ENCODE measurements around the gene CARMIL1. TPM values are rescaled to one million over a fixed set of nuclear protein-coding genes. Genes with fewer than 3 reads are reported as not detected.

CARMIL1 gene
- total and polyA plus RNA-seq, 10 of the 15 experiments (the other 5 are each of a cell fraction or from before 2014, with no cell fraction given), result 6.4 to 18.1 (median 10.3) TPM

GRCh38 chr6:25436760-25437159 is 157.6 kb downstream of the CARMIL1 start:
- SMC1A ChIA-PET (ENCODE audit: uncharacterized antibody, unreplicated experiment), result interaction anchor here (0.5 to 2.0 kb wide), 7 partner anchors 8 to 1134 kb away, joined by 3 to 12 read pairs (median 3); partner anchors contain the start of gene CARMIL1
- H2AFZ ChIP-seq (ENCODE audit: control insufficient read depth, low read depth, low read length), result no peak overlapping the region

DNA sequence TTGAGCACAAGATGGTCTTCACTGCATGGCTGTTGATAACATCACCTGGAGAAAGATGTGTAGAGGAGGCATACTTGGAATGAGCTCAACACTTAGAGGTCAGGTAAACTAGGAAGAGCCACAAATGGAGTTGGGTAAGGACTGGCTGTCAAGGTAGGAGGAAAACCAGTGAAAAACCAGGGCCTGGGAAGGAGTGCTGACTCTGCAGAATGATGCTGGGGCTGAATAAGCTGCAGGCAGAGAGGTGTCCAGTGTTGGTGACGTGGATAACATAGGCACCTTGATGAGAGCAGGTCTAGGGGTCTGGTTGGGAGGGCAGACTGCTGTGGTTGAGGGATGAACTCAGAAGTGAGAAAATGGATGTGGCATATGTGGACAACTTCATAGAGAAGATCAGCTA is 160.2 kb downstream of the CARMIL1 start:
- Histone ChIP-seq H3K4me2 (ENCODE audit: control insufficient read depth, insufficient read depth) (no peak overlapping the region), H2AFZ (ENCODE audit: control insufficient read depth, low read depth, low read length) (no peak overlapping the region), H3K4me1 (ENCODE audit: control insufficient read depth, insufficient read depth, low read length) (no peaks in the 10 kb centered on the region), H3K36me3 (ENCODE audit: control insufficient read depth in 2 of 2, insufficient read depth in 2 of 2, low read length in 1 of 2) (peaks cover 0 to 1% of the 10 kb centered on the region in 2 experiments; a peak in 1 of 4 replicates), H3K9me3 (replicated peaks; ENCODE audit: control insufficient read depth, insufficient read depth, low read length) (no peaks in the 10 kb centered on the region), H3K27me3 (replicated peaks in 1 of 2; ENCODE audit: control insufficient read depth in 2 of 2, insufficient read depth in 2 of 2, low read length in 1 of 2) (no peaks in the 10 kb centered on the region), H3K4me3 (no peak overlapping the region), H3K27ac (ENCODE audit: control insufficient read depth, insufficient read depth) (no peak overlapping the region), H3K9ac (ENCODE audit: control insufficient read depth, insufficient read depth, low read length) (no peak overlapping the region), H4K20me1 (ENCODE audit: control insufficient read depth, insufficient read depth) (no peaks in the 10 kb centered on the region), H3K79me2 (ENCODE audit: control insufficient read depth, insufficient read depth, low read length) (no peaks in the 10 kb centered on the region)
- no TSS peak for BruUV-seq (replicated peaks)
- FAIRE-seq, result no peak
- intact Hi-C loops (cut with micrococcal nuclease; ENCODE audit: unreplicated experiment) (no loop called here), in situ Hi-C loops (cut with MboI) (no loop called here)
- no peak for ATAC-seq
- WGBS (ENCODE audit: insufficient coverage, insufficient replicate concordance, low lambda C conversion rate, missing lambda C conversion rate), result 0% methylated on average over 1 of the region's 1 CpG
- ChIA-PET RAD21 (ENCODE audit: unreplicated experiment) (no interaction called here), SMC1A (ENCODE audit: uncharacterized antibody, unreplicated experiment) (interaction anchor here (0.6 to 1.6 kb wide), 5 partner anchors 8 to 69 kb away, joined by 3 to 4 read pairs (median 4); no protein-coding TSS in a partner anchor), CTCF (interaction anchor here (0.9 to 1.3 kb wide), 2 partner anchors 10 to 161 kb away, joined by 3 to 6 read pairs; partner anchors contain the start of gene CARMIL1), POLR2A (interaction anchor here (0.6 to 1.2 kb wide), 2 partner anchors 8 to 11 kb away, joined by 3 read pairs; no protein-coding TSS in a partner anchor)
- DNase-seq (ENCODE audit: low read depth, low spot score), result no peak
- TF ChIP-seq NR2C2 (IDR thresholded peaks at IDR 0.05; ENCODE audit: borderline replicate concordance, control insufficient read depth, insufficient read length, low read depth) (no peak), STAT1 (conservative IDR thresholded peaks at IDR 0.05) (no peak), EP300 (IDR thresholded peaks at IDR 0.05; ENCODE audit: borderline replicate concordance in 1 of 2, control insufficient read depth in 1 of 2, low read depth in 2 of 2, low read length in 2 of 2) (no peak), MYC (IDR thresholded peaks at IDR 0.05; ENCODE audit: insufficient read depth, insufficient read length, insufficient replicate concordance, low read length, severe bottlenecking) (no peak), SP1 (IDR thresholded peaks at IDR 0.05; ENCODE audit: low read depth, low read length) (no peak), POLR2A (IDR thresholded peaks at IDR 0.05; ENCODE audit: low read depth, low read length) (no peak), CBFB (IDR thresholded peaks at IDR 0.05; ENCODE audit: low read depth) (no peak), HDAC2 (IDR thresholded peaks at IDR 0.05) (no peak)
- TF ChIP-seq, protein P1, sequence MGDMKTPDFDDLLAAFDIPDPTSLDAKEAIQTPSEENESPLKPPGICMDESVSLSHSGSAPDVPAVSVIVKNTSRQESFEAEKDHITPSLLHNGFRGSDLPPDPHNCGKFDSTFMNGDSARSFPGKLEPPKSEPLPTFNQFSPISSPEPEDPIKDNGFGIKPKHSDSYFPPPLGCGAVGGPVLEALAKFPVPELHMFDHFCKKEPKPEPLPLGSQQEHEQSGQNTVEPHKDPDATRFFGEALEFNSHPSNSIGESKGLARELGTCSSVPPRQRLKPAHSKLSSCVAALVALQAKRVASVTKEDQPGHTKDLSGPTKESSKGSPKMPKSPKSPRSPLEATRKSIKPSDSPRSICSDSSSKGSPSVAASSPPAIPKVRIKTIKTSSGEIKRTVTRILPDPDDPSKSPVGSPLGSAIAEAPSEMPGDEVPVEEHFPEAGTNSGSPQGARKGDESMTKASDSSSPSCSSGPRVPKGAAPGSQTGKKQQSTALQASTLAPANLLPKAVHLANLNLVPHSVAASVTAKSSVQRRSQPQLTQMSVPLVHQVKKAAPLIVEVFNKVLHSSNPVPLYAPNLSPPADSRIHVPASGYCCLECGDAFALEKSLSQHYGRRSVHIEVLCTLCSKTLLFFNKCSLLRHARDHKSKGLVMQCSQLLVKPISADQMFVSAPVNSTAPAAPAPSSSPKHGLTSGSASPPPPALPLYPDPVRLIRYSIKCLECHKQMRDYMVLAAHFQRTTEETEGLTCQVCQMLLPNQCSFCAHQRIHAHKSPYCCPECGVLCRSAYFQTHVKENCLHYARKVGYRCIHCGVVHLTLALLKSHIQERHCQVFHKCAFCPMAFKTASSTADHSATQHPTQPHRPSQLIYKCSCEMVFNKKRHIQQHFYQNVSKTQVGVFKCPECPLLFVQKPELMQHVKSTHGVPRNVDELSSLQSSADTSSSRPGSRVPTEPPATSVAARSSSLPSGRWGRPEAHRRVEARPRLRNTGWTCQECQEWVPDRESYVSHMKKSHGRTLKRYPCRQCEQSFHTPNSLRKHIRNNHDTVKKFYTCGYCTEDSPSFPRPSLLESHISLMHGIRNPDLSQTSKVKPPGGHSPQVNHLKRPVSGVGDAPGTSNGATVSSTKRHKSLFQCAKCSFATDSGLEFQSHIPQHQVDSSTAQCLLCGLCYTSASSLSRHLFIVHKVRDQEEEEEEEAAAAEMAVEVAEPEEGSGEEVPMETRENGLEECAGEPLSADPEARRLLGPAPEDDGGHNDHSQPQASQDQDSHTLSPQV (IDR thresholded peaks at IDR 0.05), result no peak

More at GRCh38 chr6:25436760-25437159, 157.6 kb downstream of the CARMIL1 start:
- H3K9ac ChIP-seq (ENCODE audit: control insufficient read depth, insufficient read depth, low read length), result no peak overlapping the region
- no TSS peak for BruUV-seq (replicated peaks)
- ChIA-PET POLR2A (no interaction called here), RAD21 (ENCODE audit: unreplicated experiment) (interaction anchor here (1.0 to 2.0 kb wide), 2 partner anchors 157 to 171 kb away, joined by 3 to 5 read pairs; partner anchors contain the start of gene CARMIL1), CTCF (interaction anchor here (0.9 to 2.2 kb wide), 4 partner anchors 10 to 283 kb away, joined by 3 to 10 read pairs (median 4); no protein-coding TSS in a partner anchor)
- in situ Hi-C loops (cut with MboI) (no loop called here), intact Hi-C loops (cut with micrococcal nuclease; ENCODE audit: unreplicated experiment) (no loop called here)
- H3K27ac ChIP-seq (ENCODE audit: control insufficient read depth, insufficient read depth), result no peak overlapping the region
- peaks cover 0 to 1% of the 10 kb centered on the region in 2 experiments; a peak in 1 of 4 replicates for H3K36me3 ChIP-seq (ENCODE audit: control insufficient read depth in 2 of 2, insufficient read depth in 2 of 2, low read length in 1 of 2)
- no peak for TF ChIP-seq NR2F1 (conservative IDR thresholded peaks at IDR 0.05)
- TF ChIP-seq HDAC2 (IDR thresholded peaks at IDR 0.05), result no peak
- TF ChIP-seq ZSCAN29 (IDR thresholded peaks at IDR 0.05), result no peak
- TF ChIP-seq IKZF2 (IDR thresholded peaks at IDR 0.05), result no peak
- TF ChIP-seq SMARCA5 (IDR thresholded peaks at IDR 0.05), result no peak
- H3K79me2 ChIP-seq (ENCODE audit: control insufficient read depth, insufficient read depth, low read length), result no peaks in the 10 kb centered on the region
- H3K27me3 ChIP-seq (replicated peaks in 1 of 2; ENCODE audit: control insufficient read depth in 2 of 2, insufficient read depth in 2 of 2, low read length in 1 of 2), result no peaks in the 10 kb centered on the region
- no peaks in the 10 kb centered on the region for H3K4me1 ChIP-seq (ENCODE audit: control insufficient read depth, insufficient read depth, low read length)
- H3K4me3 ChIP-seq, result no peak overlapping the region
- no peak for FAIRE-seq
- no peaks in the 10 kb centered on the region for H4K20me1 ChIP-seq (ENCODE audit: control insufficient read depth, insufficient read depth)
- DNase-seq (ENCODE audit: low read depth, low spot score), result no peak
- 41% methylated on average over 4 of the region's 4 CpGs for WGBS (ENCODE audit: insufficient coverage, insufficient replicate concordance, low lambda C conversion rate, missing lambda C conversion rate)
- no peaks in the 10 kb centered on the region for H3K9me3 ChIP-seq (replicated peaks; ENCODE audit: control insufficient read depth, insufficient read depth, low read length)
- ATAC-seq, result no peak
- H3K4me2 ChIP-seq (ENCODE audit: control insufficient read depth, insufficient read depth), result no peak overlapping the region
